ENCODE results near the gene VAV2. TPM values are rescaled to one million over a fixed set of nuclear protein-coding genes. Genes with fewer than 3 reads are reported as not detected.
A peak's percentile ranks its signal among the peaks of the same experiment; 100 is the strongest.

The VAV2 gene
- total and polyA plus RNA-seq, 12 donors = 2.9 to 7.1 (median 5.0) TPM

- no peaks in the 10 kb centered on the region for H3K4me1 ChIP-seq
- 58 to 67% methylated on average over 14 of the region's 14 CpGs for WGBS, 2 donors
- H3K4me3 ChIP-seq = no peak overlapping the region
- DNase-seq = peak; percentile 62 to 65
- no peaks in the 10 kb centered on the region for H3K36me3 ChIP-seq
- ATAC-seq = peak; percentile 60 to 90 (median 79)
- TF ChIP-seq CTCF (IDR thresholded peaks at IDR 0.05) = peak; percentile 39 to 78 (median 65)
- H3K9me3 ChIP-seq = no peaks in the 10 kb centered on the region
- intact Hi-C loops (cut with DNase I) = loop anchor here in 8 of 10 donors (1.0 to 10.0 kb wide), 8 partner anchors 112 to 322 kb away; partner anchors contain the start of gene ADAMTSL2 (in 3 of the 8)
- H3K27me3 ChIP-seq = peaks cover 0 to 47% (median 27%) of the 10 kb centered on the region in 7 donors
- no peak overlapping the region for H3K27ac ChIP-seq
Measured at GRCh38 chr9:133726401-133727276, 265.5 kb downstream of the VAV2 start.

GRCh38 chr9:133725886-133726285, 266.2 kb downstream of the VAV2 start:
- peaks cover 0 to 42% (median 27%) of the 10 kb centered on the region in 7 donors for H3K27me3 ChIP-seq
- H3K4me3 ChIP-seq = no peak overlapping the region
- ATAC-seq (no peak), DNase-seq (no peak)
- no peaks in the 10 kb centered on the region for H3K36me3 ChIP-seq
- no peak for TF ChIP-seq CTCF (IDR thresholded peaks at IDR 0.05)
- H3K27ac ChIP-seq = no peak overlapping the region
- H3K4me1 ChIP-seq = no peaks in the 10 kb centered on the region
- 68 to 76% methylated on average over 7 of the region's 7 CpGs for WGBS, 2 donors
- H3K9me3 ChIP-seq = no peaks in the 10 kb centered on the region
- intact Hi-C loops (cut with DNase I) = loop anchor here (1.0 to 10.0 kb wide), 9 partner anchors 111 to 321 kb away; partner anchors contain the start of gene ADAMTSL2 (in 4 of the 10)

GRCh38 chr9:133718563-133719315, 273.4 kb downstream of the VAV2 start:
- Histone ChIP-seq H3K27me3 (peaks cover 0 to 23% (median 18%) of the 10 kb centered on the region in 7 donors), H3K9me3 (no peaks in the 10 kb centered on the region), H3K27ac (no peak overlapping the region), H3K4me1 (peaks cover 5 to 22% (median 13%) of the 10 kb centered on the region in 9 donors), H3K36me3 (no peaks in the 10 kb centered on the region), H3K4me3 (no peak overlapping the region)
- TF ChIP-seq CTCF (IDR thresholded peaks at IDR 0.05) = no peak
- WGBS, 2 donors = 90 to 92% methylated on average over 15 of the region's 15 CpGs
- ATAC-seq (no peak), DNase-seq (no peak)
- intact Hi-C loops (cut with DNase I) = loop anchor here in 2 of 10 donors (2.0 to 10.0 kb wide), 2 partner anchors 134 to 182 kb away; no protein-coding TSS in a partner anchor
